Measurements from ENCODE around the gene CPTP.
A peak's percentile ranks its signal among the peaks of the same experiment; 100 is the strongest.

CPTP gene

GRCh38 chr1:1340791-1341548 lies 16.4 kb downstream of the CPTP start:
- no peak overlapping the region for H3K4me3 ChIP-seq (ENCODE audit: low read depth, low read length)
- TF ChIP-seq, protein P1, sequence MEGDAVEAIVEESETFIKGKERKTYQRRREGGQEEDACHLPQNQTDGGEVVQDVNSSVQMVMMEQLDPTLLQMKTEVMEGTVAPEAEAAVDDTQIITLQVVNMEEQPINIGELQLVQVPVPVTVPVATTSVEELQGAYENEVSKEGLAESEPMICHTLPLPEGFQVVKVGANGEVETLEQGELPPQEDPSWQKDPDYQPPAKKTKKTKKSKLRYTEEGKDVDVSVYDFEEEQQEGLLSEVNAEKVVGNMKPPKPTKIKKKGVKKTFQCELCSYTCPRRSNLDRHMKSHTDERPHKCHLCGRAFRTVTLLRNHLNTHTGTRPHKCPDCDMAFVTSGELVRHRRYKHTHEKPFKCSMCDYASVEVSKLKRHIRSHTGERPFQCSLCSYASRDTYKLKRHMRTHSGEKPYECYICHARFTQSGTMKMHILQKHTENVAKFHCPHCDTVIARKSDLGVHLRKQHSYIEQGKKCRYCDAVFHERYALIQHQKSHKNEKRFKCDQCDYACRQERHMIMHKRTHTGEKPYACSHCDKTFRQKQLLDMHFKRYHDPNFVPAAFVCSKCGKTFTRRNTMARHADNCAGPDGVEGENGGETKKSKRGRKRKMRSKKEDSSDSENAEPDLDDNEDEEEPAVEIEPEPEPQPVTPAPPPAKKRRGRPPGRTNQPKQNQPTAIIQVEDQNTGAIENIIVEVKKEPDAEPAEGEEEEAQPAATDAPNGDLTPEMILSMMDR (IDR thresholded peaks at IDR 0.05; ENCODE audit: low read depth, low read length): no peak

- TF ChIP-seq, protein P1 (IDR thresholded peaks at IDR 0.05; ENCODE audit: low read depth, low read length): no peak
- no peak overlapping the region for H3K4me3 ChIP-seq (ENCODE audit: low read depth, low read length)
Measured at GRCh38 chr1:1341549-1342021, 17.0 kb downstream of the CPTP start.

DNA sequence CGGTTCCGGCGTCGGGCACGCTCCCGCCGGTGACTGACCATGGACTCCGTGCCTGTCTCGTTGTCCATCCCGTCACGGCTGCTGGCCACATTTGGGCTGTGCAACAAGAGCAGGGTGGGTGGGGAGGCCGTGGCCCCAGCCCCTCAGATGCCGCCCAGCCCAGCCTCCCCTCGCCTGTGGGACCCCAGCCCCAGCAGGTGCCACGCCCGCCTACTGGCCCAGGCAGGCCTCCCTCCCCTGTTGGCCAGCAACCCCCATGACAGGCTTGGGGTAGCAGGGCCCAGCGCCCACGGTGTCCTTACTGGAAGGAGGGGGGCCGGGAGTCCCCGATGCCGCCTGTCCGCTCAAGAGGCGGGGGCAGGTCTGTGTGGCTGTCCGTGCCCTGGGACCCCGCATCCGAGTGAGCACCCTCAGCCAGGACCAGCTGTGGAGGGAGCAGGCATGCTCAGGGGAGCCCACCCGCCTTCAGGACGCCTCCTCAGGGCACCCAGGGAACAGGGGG lies 17.5 kb downstream of the CPTP start:
- no peak overlapping the region for H3K4me3 ChIP-seq (ENCODE audit: low read depth, low read length)
- TF ChIP-seq, protein P1 (IDR thresholded peaks at IDR 0.05; ENCODE audit: low read depth, low read length): no peak

DNA sequence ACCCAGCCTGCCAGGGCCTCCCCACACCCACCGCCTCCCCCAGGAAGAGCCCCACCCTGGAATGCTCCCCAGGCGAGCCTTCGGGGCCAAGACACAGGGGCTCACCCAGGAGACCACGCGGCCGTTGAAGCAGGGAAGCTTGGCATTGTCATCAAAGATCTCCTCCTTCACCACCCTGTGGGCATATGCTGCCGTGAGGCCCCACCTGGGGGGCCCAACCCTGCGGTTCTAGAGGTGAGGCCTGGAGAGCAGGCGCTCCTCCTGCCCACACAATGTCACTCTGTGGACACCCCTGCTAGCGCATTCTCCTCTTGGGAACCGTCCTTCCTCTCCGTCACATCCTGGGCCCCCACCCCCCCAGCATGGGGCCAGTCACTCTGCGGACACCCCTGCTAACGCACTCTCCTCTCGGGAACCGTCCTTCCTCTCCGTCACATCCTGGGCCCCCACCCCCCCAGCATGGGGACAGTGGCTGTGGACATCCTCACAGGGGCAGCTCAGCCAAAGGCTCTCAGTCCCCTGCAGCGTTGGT lies 18.0 kb downstream of the CPTP start:
- TF ChIP-seq, protein P1 (IDR thresholded peaks at IDR 0.05; ENCODE audit: low read depth, low read length): no peak
- no peak overlapping the region for H3K4me3 ChIP-seq (ENCODE audit: low read depth, low read length)

DNA sequence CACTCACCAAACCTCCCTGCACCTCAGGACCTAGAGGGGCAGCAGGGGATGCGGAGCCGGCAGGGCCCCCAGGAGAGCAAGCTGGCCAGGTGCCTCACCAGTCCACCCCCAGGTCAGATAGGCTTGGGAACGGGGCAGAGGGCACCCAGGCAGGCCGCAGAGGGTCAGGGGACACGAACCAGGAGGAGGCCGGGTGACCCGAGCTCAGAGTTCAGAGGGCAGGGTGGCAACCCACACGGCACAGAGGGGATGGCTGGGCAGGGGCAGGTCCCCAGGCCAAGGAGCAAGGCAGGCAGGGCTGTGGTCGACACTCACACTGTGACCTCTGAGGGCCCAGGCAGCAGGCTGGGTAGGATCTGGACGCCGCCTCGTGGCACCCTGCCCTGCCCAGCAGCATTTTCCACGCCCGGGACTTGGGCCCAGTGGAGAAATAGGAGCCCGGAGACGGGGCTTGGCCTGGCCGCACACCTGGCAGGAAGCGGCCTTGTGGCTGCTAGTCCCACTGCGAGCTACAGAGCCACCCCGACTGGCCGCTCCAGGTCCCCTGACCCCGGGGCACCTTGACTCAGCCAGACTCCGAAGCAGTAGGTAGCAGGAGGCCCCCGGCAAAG lies 19.3 kb downstream of the CPTP start:
- TF ChIP-seq, protein P1 (IDR thresholded peaks at IDR 0.05; ENCODE audit: low read depth, low read length): no peak
- H3K4me3 ChIP-seq (ENCODE audit: low read depth, low read length): no peak overlapping the region

DNA sequence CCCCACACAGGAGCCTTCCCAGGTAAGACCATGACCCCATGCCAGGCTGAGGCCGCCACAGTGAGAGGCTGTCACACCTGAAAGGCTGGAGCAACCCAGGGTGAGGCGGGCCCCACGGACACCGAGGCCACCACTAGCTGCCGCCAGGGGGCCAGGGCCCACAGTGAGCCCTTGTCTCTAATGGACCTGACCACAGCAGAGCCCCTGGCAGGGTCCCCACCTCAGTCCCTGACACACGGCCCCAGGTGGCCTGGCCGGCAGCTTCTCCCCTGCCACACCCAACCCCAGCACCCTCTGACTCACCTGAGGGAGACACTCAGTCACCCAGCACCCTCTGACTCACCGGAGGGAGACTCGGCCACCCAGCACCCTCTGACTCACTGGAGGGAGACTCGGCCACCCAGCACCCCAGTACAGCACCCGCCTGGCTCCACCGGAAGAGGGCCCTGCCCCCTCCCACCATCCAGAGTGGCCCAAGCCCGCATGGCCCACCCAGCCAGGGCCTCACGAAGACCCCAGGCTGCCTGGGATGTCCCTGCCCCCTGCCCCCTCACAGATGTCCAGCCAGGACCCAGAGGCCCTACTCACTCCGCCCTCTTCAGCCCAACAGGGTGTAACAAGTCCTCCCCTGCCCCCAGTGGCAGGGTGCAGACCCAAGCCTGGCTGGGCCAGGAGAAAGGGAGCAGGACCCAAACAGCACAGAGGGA lies 20.2 kb downstream of the CPTP start:
- TF ChIP-seq, protein P1 (IDR thresholded peaks at IDR 0.05; ENCODE audit: low read depth, low read length): peak; percentile 76
- H3K4me3 ChIP-seq (ENCODE audit: low read depth, low read length): no peak overlapping the region

Data from WI38 (cell line).